Activated T-cell treated with anti-CD3 and anti-CD28 coated beads, Interleukin-2, amount 50 U/mL, for 24 hours (primary cell): ENCODE results near the gene ZCCHC24.

Source experiments
- DNase-seq: peaks from one replicate; pipeline ENCODE4 v3.0.0-alpha.2; 2020
- H3K27ac Mint-ChIP-seq: 2 replicates; pipeline ENCODE4 v1.8.0; 2020; ENCODE audit warnings: mild to moderate bottlenecking, mixed read lengths
- H3K27me3 Mint-ChIP-seq: 2 replicates; pipeline ENCODE4 v1.8.0; 2020; ENCODE audit warnings: mixed read lengths
- H3K36me3 Mint-ChIP-seq: 2 replicates; pipeline ENCODE4 v1.8.0; 2020; ENCODE audit warnings: low read depth, mixed read lengths
- H3K4me1 Mint-ChIP-seq: 2 replicates; pipeline ENCODE4 v1.8.0; 2020; ENCODE audit warnings: low read depth, mixed read lengths
- H3K4me3 Mint-ChIP-seq: 2 replicates; pipeline ENCODE4 v1.8.0; 2020; ENCODE audit warnings: mild to moderate bottlenecking, moderate library complexity, mixed read lengths
- H3K9me3 Mint-ChIP-seq: 2 replicates; pipeline ENCODE4 v1.8.0; 2020; ENCODE audit warnings: mixed read lengths

ZCCHC24 gene

DNA sequence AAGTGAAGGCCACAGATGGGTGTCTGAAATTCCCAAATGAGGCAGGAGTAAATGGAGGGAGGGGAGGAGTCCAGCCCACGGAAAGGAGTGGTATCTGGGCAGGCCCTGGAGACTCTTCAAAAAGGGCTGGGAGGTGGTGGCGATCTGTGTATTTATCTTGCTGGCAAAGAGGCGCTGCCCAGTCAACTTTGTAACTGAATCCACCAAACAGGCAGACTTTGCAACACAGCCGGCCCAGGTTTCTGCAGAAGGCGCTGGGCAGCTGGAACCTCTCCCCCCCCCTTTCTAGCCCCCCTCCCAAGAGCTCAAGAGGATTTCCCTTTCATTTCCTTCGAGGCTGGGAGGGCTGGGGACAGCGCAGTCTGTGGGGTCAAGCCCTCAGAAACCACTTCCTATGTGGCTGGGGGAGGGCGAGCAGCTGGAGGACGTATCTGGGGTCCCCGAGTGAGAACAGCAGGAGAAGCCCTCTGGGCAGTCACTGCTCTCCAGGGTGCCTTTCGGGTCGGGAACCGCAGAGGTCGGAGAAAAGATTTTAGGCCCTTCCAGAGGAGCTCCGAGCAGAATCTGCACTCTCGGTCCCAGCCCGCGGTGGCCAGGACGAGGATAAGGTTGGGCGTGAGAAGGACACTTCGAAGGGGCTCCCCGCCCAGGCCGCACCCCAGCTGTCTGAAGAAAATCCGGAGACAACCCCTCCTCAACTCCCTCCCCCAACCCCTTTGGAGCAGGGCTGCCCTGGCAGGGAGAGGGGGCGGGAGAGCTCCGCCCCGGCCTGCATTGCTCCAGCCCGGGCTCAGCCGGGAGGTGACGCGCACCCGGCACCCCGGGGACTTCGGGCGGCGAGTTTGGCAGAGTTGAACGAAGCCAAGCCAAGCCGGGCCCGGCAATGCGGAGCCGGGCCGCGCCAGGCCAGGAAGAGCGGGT lies 965 bp downstream of the ZCCHC24 start:
- H3K4me3 Mint-ChIP-seq, result peak overlapping the region; percentile 73
- H3K27me3 Mint-ChIP-seq, result peaks cover 18% of the 10 kb centered on the region
- peak; percentile 69 for DNase-seq
- H3K9me3 Mint-ChIP-seq, result no peaks in the 10 kb centered on the region
- H3K36me3 Mint-ChIP-seq, result no peaks in the 10 kb centered on the region
- H3K27ac Mint-ChIP-seq, result peak overlapping the region; percentile 72
- H3K4me1 Mint-ChIP-seq, result peaks cover 27% of the 10 kb centered on the region

DNA sequence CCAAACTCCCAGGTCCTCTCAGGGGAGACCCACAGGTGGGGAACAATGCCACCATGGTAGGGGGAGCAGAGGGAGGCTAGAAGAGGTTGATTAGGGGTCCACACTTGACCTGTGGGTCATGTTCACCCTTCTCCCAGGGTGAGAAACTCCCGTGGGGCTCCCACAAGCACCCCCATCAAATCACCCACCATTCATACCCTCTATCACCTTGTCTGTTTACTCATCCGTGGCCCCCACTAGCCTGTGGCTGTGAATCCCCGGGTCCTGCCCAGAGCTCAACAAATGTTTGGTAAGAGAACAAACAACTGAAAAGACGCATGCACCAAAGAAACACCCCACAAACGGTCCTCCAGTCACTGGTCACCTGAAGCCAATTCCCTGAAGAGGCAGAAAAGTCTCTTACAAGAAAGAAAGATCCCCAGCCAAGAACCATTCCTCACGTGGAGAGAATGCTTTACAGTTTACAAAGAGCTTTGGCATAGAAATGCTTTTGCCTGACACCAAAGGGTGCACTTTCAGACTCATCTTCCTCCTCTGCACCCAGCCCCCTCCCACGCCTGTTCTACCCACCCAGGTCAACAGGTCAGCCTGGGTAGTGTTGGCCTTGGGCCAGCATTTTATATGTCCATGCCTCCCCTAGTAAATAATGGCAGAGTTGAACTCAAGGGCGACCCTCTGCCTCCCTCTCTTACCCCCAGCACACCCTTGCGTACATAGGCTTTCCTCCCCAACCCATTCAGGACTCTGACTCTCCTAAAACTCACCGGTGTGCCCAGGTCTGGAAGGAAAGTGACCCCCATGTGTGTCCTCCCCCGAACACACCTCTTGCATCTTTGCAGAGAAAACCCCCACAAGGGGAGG lies 1.9 kb downstream of the ZCCHC24 start:
- Mint-ChIP-seq H3K4me1 (peaks cover 27% of the 10 kb centered on the region), H3K4me3 (peak overlapping the region; percentile 73), H3K9me3 (no peaks in the 10 kb centered on the region), H3K36me3 (no peaks in the 10 kb centered on the region), H3K27ac (no peak overlapping the region), H3K27me3 (peaks cover 18% of the 10 kb centered on the region)
- DNase-seq, result no peak

DNA sequence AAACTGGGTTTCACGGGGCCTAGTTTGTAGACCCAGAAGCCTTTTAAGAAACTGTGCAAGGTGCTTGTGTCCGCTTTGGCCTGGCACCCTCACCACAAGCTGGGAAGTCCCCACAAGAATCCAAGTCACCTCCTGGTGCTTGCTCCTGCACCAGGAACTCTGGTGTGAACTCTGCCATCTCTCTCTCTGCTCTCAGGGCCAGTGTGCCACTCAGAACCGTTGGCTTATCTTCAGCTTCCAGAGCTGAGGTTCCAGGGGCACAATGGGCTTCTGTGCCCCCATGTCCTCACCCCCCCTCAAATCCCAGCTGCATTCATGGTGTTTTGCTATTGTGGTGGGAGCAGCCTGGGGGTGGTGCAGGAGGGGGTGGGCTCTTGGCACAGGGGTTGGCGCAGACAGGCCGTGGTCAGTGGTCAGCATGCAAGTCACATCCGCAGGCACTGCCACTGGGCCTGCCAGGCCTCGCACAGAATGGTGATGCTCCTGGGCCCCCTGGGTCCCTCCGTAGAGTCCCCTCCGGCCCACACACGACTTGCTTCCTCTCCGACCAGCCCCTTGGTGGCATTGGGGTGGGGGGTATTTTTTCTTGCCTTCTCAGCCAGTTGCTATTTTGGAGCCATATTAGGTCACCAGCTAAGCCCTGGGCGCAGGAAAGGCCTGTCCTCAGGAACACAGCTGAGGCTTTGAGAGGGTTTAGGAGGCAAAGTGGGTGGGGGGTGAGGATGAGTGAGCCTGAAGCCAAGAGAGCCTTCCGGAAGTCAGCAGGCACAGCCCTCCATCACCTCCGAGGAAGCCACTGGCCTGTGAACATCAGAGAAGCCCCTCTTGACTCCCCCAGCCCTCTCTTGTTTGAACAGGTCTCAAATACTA lies 3.0 kb downstream of the ZCCHC24 start:
- no peaks in the 10 kb centered on the region for H3K9me3 Mint-ChIP-seq
- peaks cover 21% of the 10 kb centered on the region for H3K27me3 Mint-ChIP-seq
- H3K4me3 Mint-ChIP-seq, result no peak overlapping the region
- no peak for DNase-seq
- no peak overlapping the region for H3K27ac Mint-ChIP-seq
- peaks cover 27% of the 10 kb centered on the region for H3K4me1 Mint-ChIP-seq
- H3K36me3 Mint-ChIP-seq, result no peaks in the 10 kb centered on the region

DNA sequence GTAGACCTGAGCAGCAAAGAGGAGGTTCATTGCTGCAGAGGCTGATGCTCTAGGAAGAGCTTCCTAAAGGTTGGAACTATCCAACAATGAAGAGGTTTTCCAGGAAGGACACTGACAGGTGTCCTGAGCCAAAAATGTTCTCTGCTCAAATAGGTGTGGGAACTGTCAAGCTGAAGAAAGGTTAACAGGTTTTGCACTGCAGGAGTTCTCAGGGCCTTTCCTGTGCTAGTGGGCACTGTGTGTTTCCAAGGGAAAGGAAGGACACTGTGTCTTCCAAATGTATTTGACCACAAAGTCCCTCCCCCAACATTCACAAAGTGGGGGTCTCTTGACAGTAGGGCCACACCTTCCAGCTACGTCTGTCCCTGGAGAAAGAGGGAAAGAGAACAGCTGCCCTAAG lies 4.0 kb downstream of the ZCCHC24 start:
- DNase-seq, result no peak
- Mint-ChIP-seq H3K9me3 (no peaks in the 10 kb centered on the region), H3K36me3 (no peaks in the 10 kb centered on the region), H3K27me3 (peaks cover 16% of the 10 kb centered on the region), H3K4me1 (peaks cover 22% of the 10 kb centered on the region), H3K4me3 (no peak overlapping the region), H3K27ac (no peak overlapping the region)

DNA sequence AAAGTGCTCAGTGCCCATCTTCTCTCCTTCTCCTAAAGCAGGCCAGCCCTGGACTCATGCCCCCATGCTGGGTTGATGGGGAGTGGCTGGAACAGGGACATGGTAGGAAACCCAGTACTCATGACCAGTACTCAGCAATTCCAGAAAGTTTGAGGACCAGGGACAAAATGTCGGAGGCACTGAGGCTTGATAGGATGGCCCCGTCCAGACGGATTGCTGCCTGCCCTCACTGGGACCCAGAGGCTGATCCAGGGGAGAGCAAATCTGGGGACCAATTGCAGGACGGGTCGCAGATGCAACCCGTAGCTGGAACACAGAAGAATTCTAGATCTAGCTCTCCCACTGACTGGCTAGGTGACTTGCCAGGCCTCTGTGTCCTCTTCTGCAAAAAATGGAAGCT lies 5.1 kb downstream of the ZCCHC24 start:
- Mint-ChIP-seq H3K9me3 (no peaks in the 10 kb centered on the region), H3K4me3 (no peak overlapping the region), H3K36me3 (no peaks in the 10 kb centered on the region), H3K27ac (no peak overlapping the region), H3K27me3 (peaks cover 16% of the 10 kb centered on the region), H3K4me1 (peaks cover 16% of the 10 kb centered on the region)
- no peak for DNase-seq

DNA sequence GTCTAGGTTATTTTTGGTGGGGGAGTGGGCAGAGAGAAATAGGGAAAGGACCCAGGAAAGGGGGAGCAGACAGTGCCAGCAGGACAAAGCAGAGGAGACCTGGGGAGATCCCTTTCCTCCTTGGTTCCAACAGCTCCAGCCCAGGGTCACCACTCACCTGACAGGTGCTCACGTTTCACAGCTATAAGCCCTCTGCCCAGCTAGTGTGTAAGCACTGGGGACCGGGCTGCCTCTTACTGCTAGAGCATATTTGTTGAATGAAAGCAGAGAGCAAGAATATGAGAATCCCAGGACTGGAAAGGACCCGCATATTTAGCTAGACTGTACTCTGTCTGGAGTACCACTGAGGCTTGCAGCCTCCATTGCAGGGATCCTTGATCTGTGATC lies 6.7 kb downstream of the ZCCHC24 start:
- Mint-ChIP-seq H3K27me3 (peaks cover 7% of the 10 kb centered on the region), H3K4me1 (peaks cover 18% of the 10 kb centered on the region), H3K27ac (no peak overlapping the region), H3K36me3 (no peaks in the 10 kb centered on the region), H3K4me3 (no peak overlapping the region), H3K9me3 (no peaks in the 10 kb centered on the region)
- no peak for DNase-seq

DNA sequence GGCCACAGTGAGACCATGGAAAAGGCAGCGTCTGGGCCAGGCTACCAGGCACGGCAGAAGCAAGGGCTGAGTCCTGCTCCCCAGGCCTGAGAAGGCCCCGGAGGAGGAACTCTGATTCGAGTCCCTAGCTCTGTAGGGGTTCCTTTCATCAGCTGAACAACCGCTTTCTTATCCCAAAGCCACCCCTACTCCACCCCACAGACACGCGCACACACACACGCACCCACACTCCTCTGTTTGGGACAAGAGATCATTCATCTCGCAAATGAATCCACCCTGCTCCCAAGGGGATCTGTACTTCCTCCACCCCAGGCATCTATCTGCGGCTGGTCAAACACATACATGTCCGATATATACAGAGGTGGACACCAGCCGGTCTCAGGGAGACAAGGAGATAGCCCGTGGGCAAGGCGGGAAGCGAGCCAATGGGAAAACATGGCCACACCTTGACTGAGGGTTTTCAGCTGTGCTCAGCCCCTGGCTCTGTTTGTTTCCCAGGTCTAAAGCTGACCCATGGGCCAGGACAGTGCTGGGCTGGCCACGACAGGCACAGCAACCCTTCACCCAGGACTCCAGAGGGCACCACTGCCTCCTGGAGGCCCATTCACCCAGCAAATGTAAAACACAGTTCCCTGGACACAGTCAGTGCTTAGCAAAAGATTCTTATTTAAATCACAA lies 7.3 kb downstream of the ZCCHC24 start:
- no peaks in the 10 kb centered on the region for H3K9me3 Mint-ChIP-seq
- peaks cover 15% of the 10 kb centered on the region for H3K4me1 Mint-ChIP-seq
- H3K27me3 Mint-ChIP-seq, result peaks cover 3% of the 10 kb centered on the region
- H3K36me3 Mint-ChIP-seq, result no peaks in the 10 kb centered on the region
- no peak for DNase-seq
- H3K4me3 Mint-ChIP-seq, result no peak overlapping the region
- H3K27ac Mint-ChIP-seq, result no peak overlapping the region

DNA sequence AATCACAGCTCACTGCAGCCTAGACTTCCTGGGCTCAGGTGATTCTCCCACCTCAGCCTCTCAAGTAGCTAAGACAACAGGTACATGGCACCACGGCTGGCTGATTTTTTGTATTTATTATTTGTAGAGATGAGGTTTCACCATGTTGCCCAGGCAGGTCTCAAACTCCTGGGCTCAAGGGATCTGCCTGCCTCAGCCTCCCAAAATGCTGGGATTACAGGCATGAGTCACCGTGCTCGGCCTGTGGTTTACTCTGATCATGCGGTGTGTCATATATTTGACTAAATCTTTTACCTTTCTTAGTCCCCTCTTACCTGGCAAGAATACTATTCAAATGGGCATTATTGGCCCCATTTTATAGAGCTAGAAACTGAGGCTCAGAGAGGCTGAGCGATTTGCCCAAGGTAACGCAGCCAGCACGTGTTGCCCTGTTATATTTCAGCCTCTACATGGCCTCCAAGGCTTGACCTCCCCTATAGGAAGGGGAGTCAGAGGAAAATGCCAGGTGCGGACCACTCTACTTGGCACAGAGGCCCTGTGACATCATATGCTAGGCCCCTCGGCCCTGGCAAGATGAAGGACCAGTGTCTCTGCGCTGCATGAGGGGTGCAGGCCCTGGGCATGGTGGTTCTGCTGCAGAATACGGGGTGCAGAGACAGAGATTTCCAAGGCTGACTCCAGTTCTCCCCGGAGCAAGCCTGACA lies 8.2 kb downstream of the ZCCHC24 start:
- H3K4me3 Mint-ChIP-seq, result no peak overlapping the region
- no peak for DNase-seq
- no peaks in the 10 kb centered on the region for H3K36me3 Mint-ChIP-seq
- H3K27ac Mint-ChIP-seq, result no peak overlapping the region
- H3K9me3 Mint-ChIP-seq, result no peaks in the 10 kb centered on the region
- H3K27me3 Mint-ChIP-seq, result peaks cover 3% of the 10 kb centered on the region
- peaks cover 13% of the 10 kb centered on the region for H3K4me1 Mint-ChIP-seq

DNA sequence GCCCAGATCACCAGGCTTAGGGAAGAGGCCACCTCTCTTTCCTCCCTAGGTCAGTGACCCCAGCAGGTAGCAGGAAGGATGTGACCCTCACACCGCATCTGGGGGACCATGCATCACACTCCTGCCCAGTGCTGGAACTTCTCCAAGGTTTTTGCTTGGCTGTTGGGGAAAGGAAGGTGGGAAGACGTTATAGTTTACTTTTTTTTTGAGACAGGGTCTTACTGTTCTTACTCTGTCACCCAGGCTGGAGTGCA lies 8.6 kb downstream of the ZCCHC24 start:
- no peaks in the 10 kb centered on the region for H3K36me3 Mint-ChIP-seq
- no peak overlapping the region for H3K27ac Mint-ChIP-seq
- DNase-seq, result no peak
- no peaks in the 10 kb centered on the region for H3K9me3 Mint-ChIP-seq
- H3K4me3 Mint-ChIP-seq, result no peak overlapping the region
- H3K27me3 Mint-ChIP-seq, result peaks cover 3% of the 10 kb centered on the region
- peaks cover 13% of the 10 kb centered on the region for H3K4me1 Mint-ChIP-seq

DNA sequence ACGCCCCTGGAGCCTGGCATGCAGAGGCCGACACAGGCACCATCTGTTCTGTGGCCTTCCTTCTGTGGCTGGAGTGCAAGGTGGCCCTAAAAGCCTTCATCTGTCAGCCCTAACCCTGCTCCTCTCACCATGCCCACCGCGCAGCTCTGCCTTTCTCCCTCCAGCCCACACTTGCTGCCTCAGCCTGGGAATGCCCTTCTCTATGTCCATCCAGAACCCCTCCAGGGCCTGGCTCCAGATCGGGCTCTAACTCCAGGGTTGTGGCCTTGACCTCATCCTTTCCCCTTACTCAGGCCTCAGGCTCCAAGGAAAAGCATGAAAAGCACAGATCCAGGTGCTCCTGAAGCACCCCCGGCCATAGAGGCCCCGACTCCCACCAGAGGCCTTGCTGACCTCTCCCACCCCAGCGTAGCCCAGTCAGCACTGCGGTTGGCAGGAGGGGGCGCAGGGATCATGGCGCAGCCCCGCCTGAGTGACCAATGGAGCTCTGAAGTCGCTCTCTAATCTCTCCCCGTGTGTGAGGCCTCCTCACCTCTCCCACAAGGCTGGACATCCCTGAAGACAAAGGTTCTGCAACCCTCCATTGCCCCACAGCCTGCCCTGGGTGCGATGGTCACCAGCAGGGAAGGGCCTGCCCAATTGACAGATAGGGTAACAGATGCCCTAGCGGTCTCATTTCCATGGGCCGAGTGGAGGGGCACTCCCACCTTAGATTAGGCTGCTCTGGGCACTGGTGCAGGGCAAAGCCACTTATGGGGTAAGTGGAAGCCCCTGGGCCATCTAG lies 9.2 kb downstream of the ZCCHC24 start:
- no peak overlapping the region for H3K4me3 Mint-ChIP-seq
- no peaks in the 10 kb centered on the region for H3K36me3 Mint-ChIP-seq
- H3K4me1 Mint-ChIP-seq, result peaks cover 13% of the 10 kb centered on the region
- no peak overlapping the region for H3K27ac Mint-ChIP-seq
- no peaks in the 10 kb centered on the region for H3K9me3 Mint-ChIP-seq
- peak; percentile 16 for DNase-seq
- H3K27me3 Mint-ChIP-seq, result peaks cover 3% of the 10 kb centered on the region

DNA sequence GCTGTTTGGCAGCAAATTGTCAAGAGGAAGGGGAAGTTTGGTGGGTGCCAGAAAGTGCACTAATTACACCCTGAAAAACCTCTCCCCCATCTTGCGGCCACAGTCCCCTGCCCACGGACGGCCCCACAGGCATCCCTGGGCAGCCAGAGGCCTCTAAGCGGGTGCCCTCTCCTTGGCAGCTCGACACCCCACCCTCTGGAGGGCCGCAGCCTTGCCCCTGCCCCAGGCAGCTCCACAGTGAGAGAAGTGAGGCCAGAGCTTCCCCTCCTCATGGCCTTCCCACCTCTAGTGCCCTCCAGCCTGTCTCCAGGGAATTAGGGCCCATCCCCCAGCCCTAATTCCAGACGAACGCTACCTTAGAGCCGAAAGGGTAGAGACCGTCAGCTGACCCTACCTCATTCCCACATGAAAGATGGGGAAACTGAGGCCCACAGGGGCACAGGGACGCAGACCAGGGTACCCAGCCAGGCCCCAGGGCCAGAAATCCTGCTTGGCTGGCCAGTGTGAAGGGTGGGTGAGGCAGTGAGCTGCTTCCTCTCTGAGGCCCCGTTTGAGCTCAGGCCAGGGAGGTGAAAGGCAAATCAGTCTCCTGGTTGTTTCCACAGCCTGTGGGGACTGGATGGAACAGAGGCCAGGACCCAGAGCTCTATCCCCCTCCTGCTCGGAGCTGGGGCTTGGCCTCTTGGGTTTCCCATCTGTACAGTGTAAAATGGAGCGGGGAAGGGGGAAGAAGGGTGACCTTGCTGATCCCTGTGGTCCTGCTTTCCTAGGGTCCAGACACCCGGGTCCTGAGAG lies 10.0 kb downstream of the ZCCHC24 start:
- H3K27ac Mint-ChIP-seq, result no peak overlapping the region
- H3K4me3 Mint-ChIP-seq, result no peak overlapping the region
- peaks cover 13% of the 10 kb centered on the region for H3K4me1 Mint-ChIP-seq
- H3K9me3 Mint-ChIP-seq, result no peaks in the 10 kb centered on the region
- no peaks in the 10 kb centered on the region for H3K36me3 Mint-ChIP-seq
- DNase-seq, result no peak
- peaks cover 3% of the 10 kb centered on the region for H3K27me3 Mint-ChIP-seq

DNA sequence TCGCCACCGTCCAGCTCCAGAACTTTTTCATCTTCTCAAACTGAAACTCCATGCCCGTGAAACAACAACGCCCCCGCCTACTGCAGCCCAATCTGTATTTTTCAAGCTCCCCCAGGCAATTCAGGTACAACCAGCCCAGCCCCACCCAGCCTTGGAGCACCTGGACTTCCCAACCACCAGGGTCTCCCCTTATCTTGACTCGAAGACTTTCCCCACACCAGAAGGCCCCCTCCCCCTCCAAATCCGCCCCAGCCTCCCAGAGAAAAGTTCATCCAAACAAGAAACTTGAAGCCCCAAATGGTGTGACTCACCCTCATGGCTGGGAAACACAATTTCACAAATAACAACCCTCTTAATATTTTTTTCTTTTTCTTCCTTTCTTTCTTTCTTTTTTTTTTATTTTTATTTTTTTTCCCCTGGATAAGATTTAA lies 10.6 kb downstream of the ZCCHC24 start:
- peaks cover 13% of the 10 kb centered on the region for H3K4me1 Mint-ChIP-seq
- H3K27ac Mint-ChIP-seq, result peak overlapping the region; percentile 82
- DNase-seq, result no peak
- peak overlapping the region; percentile 32 for H3K4me3 Mint-ChIP-seq
- H3K27me3 Mint-ChIP-seq, result peaks cover 3% of the 10 kb centered on the region
- H3K36me3 Mint-ChIP-seq, result no peaks in the 10 kb centered on the region
- H3K9me3 Mint-ChIP-seq, result no peaks in the 10 kb centered on the region
